ENCODE measurements around the gene SLK.

The SLK gene

DNA sequence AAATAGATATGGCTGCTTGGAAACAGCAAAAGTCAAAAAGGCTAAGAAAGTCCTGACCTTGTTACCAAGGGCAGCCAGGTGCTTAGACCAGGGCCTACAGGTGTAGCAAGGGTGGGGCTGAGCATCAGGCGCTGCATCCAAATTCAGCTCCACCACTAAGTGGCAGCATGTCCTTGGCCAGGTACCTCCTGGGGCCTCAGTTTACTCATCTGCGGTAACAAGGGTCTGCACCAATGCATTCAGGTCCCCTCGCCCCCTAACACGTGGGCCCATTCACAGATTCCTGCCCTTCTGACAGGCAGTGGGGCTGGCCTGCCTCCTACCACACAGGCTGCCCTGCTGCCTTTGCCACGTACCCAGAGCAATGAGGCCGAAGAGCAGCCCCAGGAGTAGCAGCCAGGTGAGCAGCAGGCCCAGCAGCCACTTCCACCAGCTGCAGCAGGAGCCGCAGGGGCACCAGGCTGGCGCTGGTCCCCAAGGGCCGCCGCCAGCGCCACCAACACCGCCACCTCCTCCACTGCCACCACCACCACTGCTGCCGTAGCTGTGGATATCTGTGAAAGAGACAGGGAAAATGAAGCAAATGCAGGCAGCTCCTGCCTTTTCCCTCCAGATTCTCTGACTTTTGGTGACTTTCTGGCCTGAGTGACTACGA is 89.8 kb downstream of the SLK start:
- TF ChIP-seq, protein P1, sequence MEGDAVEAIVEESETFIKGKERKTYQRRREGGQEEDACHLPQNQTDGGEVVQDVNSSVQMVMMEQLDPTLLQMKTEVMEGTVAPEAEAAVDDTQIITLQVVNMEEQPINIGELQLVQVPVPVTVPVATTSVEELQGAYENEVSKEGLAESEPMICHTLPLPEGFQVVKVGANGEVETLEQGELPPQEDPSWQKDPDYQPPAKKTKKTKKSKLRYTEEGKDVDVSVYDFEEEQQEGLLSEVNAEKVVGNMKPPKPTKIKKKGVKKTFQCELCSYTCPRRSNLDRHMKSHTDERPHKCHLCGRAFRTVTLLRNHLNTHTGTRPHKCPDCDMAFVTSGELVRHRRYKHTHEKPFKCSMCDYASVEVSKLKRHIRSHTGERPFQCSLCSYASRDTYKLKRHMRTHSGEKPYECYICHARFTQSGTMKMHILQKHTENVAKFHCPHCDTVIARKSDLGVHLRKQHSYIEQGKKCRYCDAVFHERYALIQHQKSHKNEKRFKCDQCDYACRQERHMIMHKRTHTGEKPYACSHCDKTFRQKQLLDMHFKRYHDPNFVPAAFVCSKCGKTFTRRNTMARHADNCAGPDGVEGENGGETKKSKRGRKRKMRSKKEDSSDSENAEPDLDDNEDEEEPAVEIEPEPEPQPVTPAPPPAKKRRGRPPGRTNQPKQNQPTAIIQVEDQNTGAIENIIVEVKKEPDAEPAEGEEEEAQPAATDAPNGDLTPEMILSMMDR (IDR thresholded peaks at IDR 0.05; ENCODE audit: insufficient read depth, missing control alignments): no peak

DNA sequence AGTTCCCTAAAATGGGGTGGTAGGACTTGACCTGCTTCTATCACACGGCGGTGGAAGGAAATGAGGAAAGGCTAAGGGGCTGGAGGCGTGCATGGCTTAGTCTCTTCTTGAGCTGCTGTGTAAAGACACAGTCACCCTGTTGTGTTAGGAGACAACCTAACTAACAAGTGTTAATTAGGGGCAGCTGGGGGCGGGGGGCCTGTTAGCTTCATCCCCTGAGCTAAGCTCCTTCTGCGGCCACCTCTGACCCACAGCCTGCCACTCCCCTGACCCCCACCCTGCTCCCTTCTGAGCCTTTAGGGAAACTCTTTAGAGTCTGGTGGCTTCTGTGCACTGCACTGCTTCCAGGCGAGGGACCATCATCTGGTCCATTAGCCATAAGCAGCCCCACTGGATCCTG is 90.8 kb downstream of the SLK start:
- DNase-seq (ENCODE audit: insufficient read length, low spot score) (no peak), FAIRE-seq (no peak)
- TF ChIP-seq, protein P1 (IDR thresholded peaks at IDR 0.05; ENCODE audit: insufficient read depth, missing control alignments): no peak

More for the DNA sequence above, 89.8 kb downstream of the SLK start:
- DNase-seq (ENCODE audit: insufficient read length, low spot score) (no peak), FAIRE-seq (no peak)

DNA sequence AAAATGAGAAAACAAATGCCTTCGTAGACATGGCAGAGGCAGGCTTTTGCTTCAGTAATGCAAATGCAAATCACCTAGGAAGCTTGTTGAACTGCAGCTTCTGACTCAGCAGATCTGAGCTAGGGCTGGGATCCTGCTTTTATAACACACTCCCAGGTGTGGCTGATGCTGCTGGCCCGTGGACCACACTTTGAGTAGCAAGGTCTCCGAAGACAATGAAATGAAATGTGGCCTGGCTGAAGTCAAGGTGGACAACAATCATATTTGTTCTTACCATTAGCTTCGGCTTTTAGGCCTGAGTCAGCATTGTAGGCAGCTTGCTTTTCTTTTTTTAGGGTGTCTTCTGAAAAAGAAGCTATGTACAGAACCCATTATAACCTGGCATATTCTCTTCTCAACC is 92.4 kb downstream of the SLK start:
- no peak for FAIRE-seq
- TF ChIP-seq, protein P1 (IDR thresholded peaks at IDR 0.05; ENCODE audit: insufficient read depth, missing control alignments): no peak
- no peak for DNase-seq (ENCODE audit: insufficient read length, low spot score)

DNA sequence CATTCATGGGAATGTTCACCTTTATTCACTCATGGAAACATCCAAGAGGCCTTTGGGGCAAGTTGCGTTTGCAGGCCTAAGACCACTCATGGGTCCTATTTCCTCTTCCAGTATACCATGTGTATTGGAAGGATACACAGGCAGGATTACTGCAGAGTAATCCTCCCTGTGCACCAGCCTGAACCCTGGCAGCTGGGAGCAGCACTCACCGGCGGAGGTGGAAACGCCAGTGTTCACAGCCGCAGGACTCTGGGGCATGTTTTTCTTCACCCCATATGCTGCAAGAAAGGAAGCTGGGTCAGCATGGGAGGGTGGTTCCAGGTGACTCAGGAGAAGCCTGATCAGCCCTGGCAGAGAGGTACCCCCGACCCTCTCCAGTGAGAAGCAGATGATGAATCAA is 94.3 kb downstream of the SLK start:
- FAIRE-seq (no peak), DNase-seq (ENCODE audit: insufficient read length, low spot score) (peak; percentile 40)
- TF ChIP-seq, protein P1 (IDR thresholded peaks at IDR 0.05; ENCODE audit: insufficient read depth, missing control alignments): no peak

DNA sequence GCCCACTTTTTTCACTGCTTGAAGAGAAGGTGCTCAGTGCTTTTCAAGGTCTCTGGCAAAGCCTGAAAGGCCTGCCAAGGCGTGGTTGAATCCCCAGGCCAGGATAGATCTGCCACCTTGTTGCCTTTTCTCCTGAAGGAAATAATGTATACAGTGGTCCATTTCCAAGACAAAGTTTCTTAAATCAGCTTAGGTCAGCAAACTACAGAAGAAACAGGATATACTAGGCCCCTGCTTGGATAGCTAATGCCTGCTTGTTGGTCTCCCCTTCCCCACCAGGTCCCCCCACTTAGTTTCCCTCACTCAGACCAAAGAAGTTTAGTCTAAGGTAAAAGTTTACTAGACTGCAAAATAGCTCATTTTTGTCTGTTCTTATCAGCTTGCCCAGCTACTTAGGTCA is 98.8 kb downstream of the SLK start:
- TF ChIP-seq, protein P1 (IDR thresholded peaks at IDR 0.05; ENCODE audit: insufficient read depth, missing control alignments): no peak
- FAIRE-seq: no peak
- no peak for DNase-seq (ENCODE audit: insufficient read length, low spot score)

DNA sequence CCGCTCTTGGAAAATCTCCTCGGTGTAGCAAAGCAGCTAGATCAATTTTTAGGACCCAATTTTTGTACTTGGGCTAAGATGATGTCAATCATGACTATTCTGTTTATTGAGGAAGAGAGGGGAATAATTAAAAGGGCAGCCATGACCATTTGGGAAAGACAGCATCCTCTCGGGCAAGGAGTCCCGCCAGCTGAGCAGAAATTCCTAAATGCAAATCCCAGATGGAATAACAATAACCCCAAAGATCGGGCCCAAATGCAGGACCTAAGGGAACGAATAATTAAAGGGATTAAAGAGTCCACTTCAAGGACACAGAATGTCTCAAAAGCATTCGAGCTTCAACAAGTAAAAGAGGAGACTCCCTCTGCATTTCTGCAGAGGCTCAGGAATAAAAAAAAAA is 100.0 kb downstream of the SLK start:
- FAIRE-seq (no peak), DNase-seq (ENCODE audit: insufficient read length, low spot score) (no peak)
- TF ChIP-seq, protein P1 (IDR thresholded peaks at IDR 0.05; ENCODE audit: insufficient read depth, missing control alignments): no peak

DNA sequence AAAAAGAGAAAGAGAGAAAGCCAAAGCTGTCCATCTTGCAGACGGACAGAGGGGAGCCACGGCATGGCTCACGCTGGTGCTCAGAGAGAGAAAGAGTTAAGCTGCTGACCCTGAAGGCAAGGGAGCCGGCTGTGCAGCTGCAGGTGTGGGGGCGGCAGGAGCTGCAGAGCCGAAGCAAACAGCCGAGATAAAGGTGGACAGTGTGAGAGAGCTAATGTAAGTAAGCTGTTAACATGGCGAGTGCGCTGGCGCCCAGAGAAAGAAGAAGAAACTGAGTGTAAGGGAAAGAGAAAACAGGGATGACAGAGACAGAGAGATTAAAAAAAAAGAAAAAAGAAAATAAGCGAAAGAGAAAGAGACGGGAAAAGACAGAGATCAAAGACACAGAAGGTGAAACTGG is 100.6 kb downstream of the SLK start:
- TF ChIP-seq, protein P1 (IDR thresholded peaks at IDR 0.05; ENCODE audit: insufficient read depth, missing control alignments): no peak
- no peak for FAIRE-seq
- no peak for DNase-seq (ENCODE audit: insufficient read length, low spot score)

Measured in D721Med (cell line).